Measurements from ENCODE around the gene SERPINB10. TPM values are rescaled to one million over a fixed set of nuclear protein-coding genes. Genes with fewer than 3 reads are reported as not detected.

Gene SERPINB10
- total and polyA plus RNA-seq, 7 donors: 0.39 TPM; not detected in 6

GRCh38 chr18:63970809-63971205, 63.0 kb downstream of the SERPINB10 start:
- 26 to 30% (median 29%) methylated on average over 18 of the region's 18 CpGs for WGBS, 3 donors
- TF ChIP-seq CTCF (IDR thresholded peaks at IDR 0.05): no peak
- intact Hi-C loops (cut with DNase I): no loop called here
- H3K36me3 ChIP-seq (ENCODE audit: insufficient read depth in 1 of 2, low read depth in 1 of 2): no peaks in the 10 kb centered on the region
- no peaks in the 10 kb centered on the region for H3K9me3 ChIP-seq
- ATAC-seq (peak; percentile 18 to 49 (median 38)), DNase-seq (peak; percentile 39 to 66)
- H3K4me3 ChIP-seq: peak overlapping the region; percentile 90
- peaks cover 7% of the 10 kb centered on the region for H3K4me1 ChIP-seq
- H3K27ac ChIP-seq: peak overlapping the region; percentile 91
- no peaks in the 10 kb centered on the region for H3K27me3 ChIP-seq (ENCODE audit: insufficient read depth in 3 of 3, low read length in 2 of 3)

- 78 to 81% (median 80%) methylated on average over 13 of the region's 13 CpGs for WGBS, 3 donors
- DNase-seq: no peak
- Histone ChIP-seq H3K4me3 (peak overlapping the region; percentile 90), H3K4me1 (peaks cover 7% of the 10 kb centered on the region), H3K9me3 (no peaks in the 10 kb centered on the region), H3K36me3 (ENCODE audit: insufficient read depth in 1 of 2, low read depth in 1 of 2) (no peaks in the 10 kb centered on the region), H3K27me3 (ENCODE audit: insufficient read depth in 3 of 3, low read length in 2 of 3) (no peaks in the 10 kb centered on the region), H3K27ac (peak overlapping the region; percentile 91)
- ATAC-seq: no peak
- intact Hi-C loops (cut with DNase I): no loop called here
- no peak for TF ChIP-seq CTCF (IDR thresholded peaks at IDR 0.05)
These were observed 63.7 kb downstream of the SERPINB10 start for GRCh38 chr18:63971320-63972001.

GRCh38 chr18:63972002-63972376, 64.2 kb downstream of the SERPINB10 start:
- H3K27me3 ChIP-seq (ENCODE audit: insufficient read depth in 3 of 3, low read length in 2 of 3): no peaks in the 10 kb centered on the region
- no peak for ATAC-seq
- no peak overlapping the region for H3K27ac ChIP-seq
- H3K4me3 ChIP-seq: no peak overlapping the region
- no peaks in the 10 kb centered on the region for H3K9me3 ChIP-seq
- H3K4me1 ChIP-seq: peaks cover 7% of the 10 kb centered on the region
- intact Hi-C loops (cut with DNase I): no loop called here
- no peaks in the 10 kb centered on the region for H3K36me3 ChIP-seq (ENCODE audit: insufficient read depth in 1 of 2, low read depth in 1 of 2)
- DNase-seq: no peak
- 88 to 93% (median 90%) methylated on average over 5 of the region's 5 CpGs for WGBS, 3 donors
- TF ChIP-seq CTCF (IDR thresholded peaks at IDR 0.05): no peak

GRCh38 chr18:63974991-63975390, 67.2 kb downstream of the SERPINB10 start:
- no peaks in the 10 kb centered on the region for H3K9me3 ChIP-seq
- no peak overlapping the region for H3K27ac ChIP-seq
- H3K36me3 ChIP-seq (ENCODE audit: insufficient read depth in 1 of 2, low read depth in 1 of 2): no peaks in the 10 kb centered on the region
- 30 to 42% (median 35%) methylated on average over 2 of the region's 2 CpGs for WGBS, 3 donors
- ATAC-seq (no peak), DNase-seq (no peak)
- no peak overlapping the region for H3K4me3 ChIP-seq
- no peak for TF ChIP-seq CTCF (IDR thresholded peaks at IDR 0.05)
- intact Hi-C loops (cut with DNase I): no loop called here
- no peaks in the 10 kb centered on the region for H3K27me3 ChIP-seq (ENCODE audit: insufficient read depth in 3 of 3, low read length in 2 of 3)
- H3K4me1 ChIP-seq: no peaks in the 10 kb centered on the region

- H3K27ac ChIP-seq: no peak overlapping the region
- intact Hi-C loops (cut with DNase I): no loop called here
These were observed 67.9 kb downstream of the SERPINB10 start for GRCh38 chr18:63975628-63976027.

More at GRCh38 chr18:63975628-63976027, 67.9 kb downstream of the SERPINB10 start:
- DNase-seq (no peak), ATAC-seq (no peak)
- Histone ChIP-seq H3K9me3 (no peaks in the 10 kb centered on the region), H3K4me3 (no peak overlapping the region), H3K4me1 (no peaks in the 10 kb centered on the region), H3K36me3 (ENCODE audit: insufficient read depth in 1 of 2, low read depth in 1 of 2) (no peaks in the 10 kb centered on the region), H3K27me3 (ENCODE audit: insufficient read depth in 3 of 3, low read length in 2 of 3) (no peaks in the 10 kb centered on the region)
- TF ChIP-seq CTCF (IDR thresholded peaks at IDR 0.05): no peak
- WGBS, 3 donors: 60 to 64% (median 63%) methylated on average over 3 of the region's 3 CpGs

Measured in psoas muscle (tissue), 8 donors.